Fibroblast of villous mesenchyme (primary cell): ENCODE results near the gene TECRL. TPM values are rescaled to one million over a fixed set of nuclear protein-coding genes. Genes with fewer than 3 reads are reported as not detected.

Source experiments
- DNase-seq: peaks from one replicate; pipeline ENCODE4 v3.0.0-alpha.2; 2010; ENCODE audit warnings: low read depth
- H3K4me3 ChIP-seq: 2 replicates; pipeline ENCODE4 v1.5.1; 2011; ENCODE audit warnings: low read depth, mild to moderate bottlenecking, low read length
- total RNA-seq: library from RNA; depleted of rRNA; stranded (reverse); fragments of >200 nt; gene quantifications from 2 replicates; pipeline ENCODE4 v1.2.3, GENCODE V29; 2012
- TF ChIP-seq, protein P1 (sequence below): IDR thresholded peaks from 2 replicates; pipeline ENCODE4 v1.5.1; 2012; ENCODE audit warnings: low read depth, mild to moderate bottlenecking, low read length; ENCODE audit not compliant: insufficient read depth

Gene TECRL
- total RNA-seq, 1 donor, result not detected

DNA sequence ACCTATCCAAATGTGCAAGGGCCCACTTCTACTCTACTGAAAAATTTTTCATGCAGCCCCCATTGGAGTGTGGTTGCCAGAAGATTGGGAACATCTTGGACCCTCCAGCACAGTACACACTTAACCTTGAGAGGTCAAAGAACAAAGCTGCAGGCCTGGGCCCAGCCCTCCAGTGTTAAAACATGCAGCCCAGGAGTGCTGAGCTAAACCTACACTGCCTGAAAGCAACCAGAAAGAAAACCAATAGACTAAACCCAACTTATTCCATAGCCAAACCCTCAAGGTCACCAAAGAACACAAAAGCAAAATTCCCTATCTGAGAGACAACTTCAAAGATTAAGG, 47.9 kb downstream of the TECRL start:
- no peak overlapping the region for H3K4me3 ChIP-seq
- TF ChIP-seq, protein P1, sequence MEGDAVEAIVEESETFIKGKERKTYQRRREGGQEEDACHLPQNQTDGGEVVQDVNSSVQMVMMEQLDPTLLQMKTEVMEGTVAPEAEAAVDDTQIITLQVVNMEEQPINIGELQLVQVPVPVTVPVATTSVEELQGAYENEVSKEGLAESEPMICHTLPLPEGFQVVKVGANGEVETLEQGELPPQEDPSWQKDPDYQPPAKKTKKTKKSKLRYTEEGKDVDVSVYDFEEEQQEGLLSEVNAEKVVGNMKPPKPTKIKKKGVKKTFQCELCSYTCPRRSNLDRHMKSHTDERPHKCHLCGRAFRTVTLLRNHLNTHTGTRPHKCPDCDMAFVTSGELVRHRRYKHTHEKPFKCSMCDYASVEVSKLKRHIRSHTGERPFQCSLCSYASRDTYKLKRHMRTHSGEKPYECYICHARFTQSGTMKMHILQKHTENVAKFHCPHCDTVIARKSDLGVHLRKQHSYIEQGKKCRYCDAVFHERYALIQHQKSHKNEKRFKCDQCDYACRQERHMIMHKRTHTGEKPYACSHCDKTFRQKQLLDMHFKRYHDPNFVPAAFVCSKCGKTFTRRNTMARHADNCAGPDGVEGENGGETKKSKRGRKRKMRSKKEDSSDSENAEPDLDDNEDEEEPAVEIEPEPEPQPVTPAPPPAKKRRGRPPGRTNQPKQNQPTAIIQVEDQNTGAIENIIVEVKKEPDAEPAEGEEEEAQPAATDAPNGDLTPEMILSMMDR, result no peak
- no peak for DNase-seq

DNA sequence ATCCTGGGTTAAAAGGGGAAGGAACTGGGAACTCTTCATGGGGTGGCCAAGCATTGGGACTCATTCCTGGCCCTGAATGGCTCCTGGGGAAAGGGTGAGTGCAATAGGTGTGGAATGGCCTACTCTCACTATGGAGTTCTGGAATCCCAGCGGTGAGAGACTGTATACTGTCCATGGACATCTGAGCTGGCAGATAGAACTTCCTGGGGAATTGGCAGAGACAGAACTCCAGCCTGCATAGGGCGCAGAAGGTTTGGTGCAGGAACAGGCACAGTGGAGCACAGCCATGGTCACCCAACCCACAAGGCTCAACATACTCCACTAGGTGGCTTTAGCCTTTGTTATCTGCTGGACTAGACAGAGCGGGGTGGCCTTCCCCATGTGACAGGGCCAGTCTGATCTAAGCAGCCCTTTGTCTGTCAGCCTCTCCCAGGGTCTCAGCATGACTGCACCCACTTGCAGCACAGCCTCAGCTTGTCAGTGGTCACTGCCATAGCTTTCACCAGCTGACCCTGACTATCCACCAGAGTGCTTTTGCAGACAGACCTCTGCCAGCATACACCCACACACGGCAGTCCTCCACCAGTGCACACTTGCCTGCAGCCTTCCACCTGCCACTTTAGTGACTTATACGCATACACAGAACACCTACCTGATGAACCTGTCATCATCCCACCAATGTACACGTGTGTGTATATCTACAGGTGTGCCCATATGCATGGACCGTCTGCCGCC, 48.4 kb downstream of the TECRL start:
- H3K4me3 ChIP-seq, result no peak overlapping the region
- no peak for DNase-seq
- TF ChIP-seq, protein P1, result no peak

GRCh38 chr4:64359489-64359888, 49.8 kb downstream of the TECRL start:
- TF ChIP-seq, protein P1, result no peak
- no peak for DNase-seq
- H3K4me3 ChIP-seq, result no peak overlapping the region

DNA sequence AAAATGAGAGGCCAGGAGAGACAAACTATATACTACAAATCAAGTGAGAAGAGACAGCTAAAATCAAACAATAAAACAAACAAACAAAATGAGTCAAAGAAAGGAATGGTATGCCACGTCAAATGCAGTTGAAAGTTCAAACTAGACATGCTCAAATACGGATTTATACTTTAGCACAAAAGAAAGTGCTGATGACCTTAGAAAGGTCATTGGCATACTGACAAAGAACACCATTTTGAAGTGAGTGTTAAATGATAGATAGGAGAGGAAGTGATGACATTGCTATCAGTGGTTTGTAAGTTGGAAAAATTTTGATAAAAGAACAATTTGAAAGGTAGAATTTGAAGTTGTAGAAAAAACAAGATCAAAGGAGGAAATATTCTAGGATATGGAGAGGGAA, 55.3 kb downstream of the TECRL start:
- no peak for DNase-seq
- no peak overlapping the region for H3K4me3 ChIP-seq
- TF ChIP-seq, protein P1, result no peak

- TF ChIP-seq, protein P1, result no peak
- H3K4me3 ChIP-seq, result no peak overlapping the region
- no peak for DNase-seq
Observed at GRCh38 chr4:64341711-64342110, 67.5 kb downstream of the TECRL start.

DNA sequence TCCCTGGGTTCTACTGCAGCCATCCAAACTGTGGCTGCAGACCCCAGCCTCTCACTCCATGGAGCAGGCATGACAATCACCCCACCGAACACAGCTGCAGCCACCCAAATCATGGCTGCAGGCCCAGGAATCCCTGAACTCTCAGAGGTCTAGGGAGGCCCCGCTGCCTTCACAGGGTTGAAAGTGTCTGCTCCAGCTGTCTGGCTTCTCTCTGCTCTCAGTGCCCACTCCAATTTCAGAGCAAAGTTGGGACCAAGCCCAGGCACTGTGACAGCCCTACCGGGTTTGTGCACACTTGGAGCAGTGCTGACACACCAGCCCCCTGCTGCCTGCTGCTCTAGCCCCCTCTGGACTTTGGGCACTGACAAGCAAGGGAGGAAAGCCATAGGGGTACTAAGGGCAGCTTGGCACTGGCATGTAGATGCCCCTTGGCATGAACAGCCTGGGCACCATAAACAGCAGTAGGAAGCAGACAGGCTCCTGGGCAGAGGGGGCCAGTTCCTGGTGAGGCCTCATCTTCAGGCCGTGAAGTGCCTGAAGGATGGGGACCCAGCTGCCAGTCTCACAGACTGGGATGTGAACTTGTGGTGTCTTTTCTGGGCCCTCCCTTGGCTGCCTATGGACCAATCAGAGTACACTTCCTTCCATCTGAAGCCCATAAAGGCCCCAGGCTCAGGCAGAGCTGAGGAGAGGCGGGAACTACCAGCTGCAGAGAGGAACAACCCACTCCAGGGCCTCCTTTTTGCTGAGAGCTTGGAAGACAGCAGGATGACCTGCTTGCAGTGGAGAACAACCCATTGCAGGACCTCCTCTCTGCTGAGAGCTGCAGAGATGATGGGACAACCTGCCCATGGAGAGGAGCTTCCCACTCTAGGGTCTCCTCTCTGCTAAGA, 68.8 kb downstream of the TECRL start:
- TF ChIP-seq, protein P1, result no peak
- H3K4me3 ChIP-seq, result no peak overlapping the region
- DNase-seq, result no peak
